PC-9 (cell line): ENCODE data around the gene GOLGA3. TPM values are rescaled to one million over a fixed set of nuclear protein-coding genes. Genes with fewer than 3 reads are reported as not detected.

Source experiments
- BruUV-seq: library from RNA; stranded (reverse); fragments of 400-500 nt; replicated peaks from 2 replicates; lab custom pipeline; 2021; lab: Mats Ljungman, UMichigan
- CTCF ChIA-PET: fragments of 300-600 bp; sonication (Branson Sonifier 250); formaldehyde crosslinking; loops from one replicate; lab custom pipeline; 2022; ENCODE audit warnings: antibody characterized with exemption; lab: Charles Lee
- POLR2A ChIA-PET: fragments of 300-600 bp; sonication (Branson Sonifier 250); formaldehyde crosslinking; loops from one replicate; lab custom pipeline; 2022; ENCODE audit warnings: antibody characterized with exemption; ENCODE audit not compliant: unreplicated experiment; lab: Charles Lee
- DNase-seq, 2 experiments: peaks; one replicate each; pipeline versions ENCODE4 v3.0.0 to v3.0.0-alpha.2; 2015 to 2022; ENCODE audit warnings: mixed read lengths in 1 of 2
- H2AFZ ChIP-seq: fragments of 200-600 bp; sonication (generic); 2 replicates; pipeline ENCODE4 v1.8.1; 2017; ENCODE audit warnings: antibody characterized with exemption
- H3F3A ChIP-seq: fragments of 200-600 bp; sonication (generic); 2 replicates; pipeline ENCODE4 v1.8.1; 2017; ENCODE audit warnings: antibody characterized with exemption, mild to moderate bottlenecking, low read depth; ENCODE audit not compliant: insufficient read depth
- H3K27ac ChIP-seq: fragments of 200-600 bp; sonication (generic); 2 replicates; pipeline ENCODE4 v1.6.1; 2016; ENCODE audit warnings: mixed run types
- H3K27me3 ChIP-seq: fragments of 200-600 bp; sonication (generic); 2 replicates; pipeline ENCODE4 v1.6.1; 2016; ENCODE audit warnings: low read depth, mixed run types; ENCODE audit not compliant: insufficient read depth
- H3K36me3 ChIP-seq: fragments of 200-600 bp; sonication (generic); 2 replicates; pipeline ENCODE4 v1.6.1; 2016; ENCODE audit warnings: low read depth, mixed run types
- H3K4me1 ChIP-seq: fragments of 200-600 bp; sonication (generic); replicated peaks from 2 replicates; pipeline ENCODE4 v1.6.1; 2016; ENCODE audit warnings: mixed run types; ENCODE audit not compliant: insufficient read depth
- H3K4me2 ChIP-seq: fragments of 200-600 bp; sonication (generic); 2 replicates; pipeline ENCODE4 v1.6.1; 2017; ENCODE audit warnings: mixed run types
- H3K4me3 ChIP-seq: fragments of 200-600 bp; sonication (generic); 2 replicates; pipeline ENCODE4 v1.6.1; 2016; ENCODE audit warnings: mixed run types
- H3K79me2 ChIP-seq: fragments of 200-600 bp; sonication (generic); 2 replicates; pipeline ENCODE4 v1.6.1; 2017; ENCODE audit warnings: low read depth, mixed run types
- H3K9me2 ChIP-seq: fragments of 200-600 bp; sonication (generic); 2 replicates; pipeline ENCODE4 v1.8.1; 2017; ENCODE audit warnings: mild to moderate bottlenecking; ENCODE audit not compliant: insufficient read depth
- H3K9me3 ChIP-seq: fragments of 200-600 bp; sonication (generic); 2 replicates; pipeline ENCODE4 v1.8.1; 2016; ENCODE audit warnings: low read depth; ENCODE audit not compliant: insufficient read depth
- H4K20me1 ChIP-seq: fragments of 200-600 bp; sonication (generic); 2 replicates; pipeline ENCODE4 v1.8.1; 2017; ENCODE audit not compliant: insufficient read depth
- EZH2 ChIP-seq: fragments of 200-600 bp; sonication (generic); IDR thresholded peaks from 2 replicates; pipeline ENCODE4 v1.8.0; 2017; ENCODE audit warnings: antibody characterized with exemption, low read depth
- intact Hi-C: fragments of 100-400 bp; cut with micrococcal nuclease; formaldehyde crosslinking; loops from one replicate; pipeline ENCODE4 v1.10.0; 2022; ENCODE audit not compliant: unreplicated experiment
- total RNA-seq: library from RNA; stranded (reverse); gene quantifications from 2 replicates; pipeline ENCODE4 v1.2.3, GENCODE V29; 2021
- TF ChIP-seq, protein P1 (sequence below): fragments of 200-600 bp; sonication (generic); conservative IDR thresholded peaks from 2 replicates; pipeline ENCODE4 v1.6.1; 2017; ENCODE audit warnings: mixed run types, antibody characterized with exemption, mild to moderate bottlenecking, moderate library complexity

GOLGA3 gene
- total RNA-seq, 1 experiment from 2014 or later: 69.3 TPM

DNA sequence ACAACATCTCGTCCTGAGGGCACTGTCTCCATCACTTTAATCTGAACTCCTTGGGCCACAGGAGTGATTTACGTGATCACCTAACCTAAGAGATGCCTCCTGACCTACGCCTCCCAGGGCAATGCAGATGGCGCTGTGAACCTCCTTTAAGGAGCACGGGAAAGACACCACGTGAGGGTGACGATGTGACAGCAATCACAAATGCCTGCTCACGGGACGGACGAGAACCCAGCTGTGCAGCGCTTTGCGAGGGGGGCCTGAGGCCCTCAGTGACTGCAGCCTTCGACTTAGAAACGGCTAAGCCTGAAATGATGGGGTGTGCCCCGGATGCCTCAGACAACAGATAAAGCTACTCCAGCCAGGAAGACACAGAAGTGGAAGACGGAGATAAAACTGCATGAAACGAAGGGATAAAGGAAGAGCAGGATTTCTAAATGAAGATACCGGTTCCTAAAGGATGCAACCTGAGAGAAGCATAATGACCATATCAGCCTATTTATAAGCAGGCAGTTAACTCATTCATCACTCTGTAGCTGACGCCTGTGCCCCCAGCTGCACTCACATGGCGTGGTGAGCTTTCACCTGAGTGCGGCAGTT, 13.9 kb upstream of the GOLGA3 start:
- TF ChIP-seq EZH2: no peak
- TF ChIP-seq, protein P1, sequence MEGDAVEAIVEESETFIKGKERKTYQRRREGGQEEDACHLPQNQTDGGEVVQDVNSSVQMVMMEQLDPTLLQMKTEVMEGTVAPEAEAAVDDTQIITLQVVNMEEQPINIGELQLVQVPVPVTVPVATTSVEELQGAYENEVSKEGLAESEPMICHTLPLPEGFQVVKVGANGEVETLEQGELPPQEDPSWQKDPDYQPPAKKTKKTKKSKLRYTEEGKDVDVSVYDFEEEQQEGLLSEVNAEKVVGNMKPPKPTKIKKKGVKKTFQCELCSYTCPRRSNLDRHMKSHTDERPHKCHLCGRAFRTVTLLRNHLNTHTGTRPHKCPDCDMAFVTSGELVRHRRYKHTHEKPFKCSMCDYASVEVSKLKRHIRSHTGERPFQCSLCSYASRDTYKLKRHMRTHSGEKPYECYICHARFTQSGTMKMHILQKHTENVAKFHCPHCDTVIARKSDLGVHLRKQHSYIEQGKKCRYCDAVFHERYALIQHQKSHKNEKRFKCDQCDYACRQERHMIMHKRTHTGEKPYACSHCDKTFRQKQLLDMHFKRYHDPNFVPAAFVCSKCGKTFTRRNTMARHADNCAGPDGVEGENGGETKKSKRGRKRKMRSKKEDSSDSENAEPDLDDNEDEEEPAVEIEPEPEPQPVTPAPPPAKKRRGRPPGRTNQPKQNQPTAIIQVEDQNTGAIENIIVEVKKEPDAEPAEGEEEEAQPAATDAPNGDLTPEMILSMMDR: no peak
- Histone ChIP-seq H3K9me2 (no peaks in the 10 kb centered on the region), H2AFZ (no peak overlapping the region), H4K20me1 (no peaks in the 10 kb centered on the region), H3K36me3 (no peaks in the 10 kb centered on the region), H3K27ac (no peak overlapping the region), H3K79me2 (no peaks in the 10 kb centered on the region), H3K4me1 (no peaks in the 10 kb centered on the region), H3F3A (no peaks in the 10 kb centered on the region), H3K9me3 (no peaks in the 10 kb centered on the region), H3K4me2 (no peak overlapping the region), H3K4me3 (no peak overlapping the region), H3K27me3 (no peaks in the 10 kb centered on the region)
- CTCF ChIA-PET: no interaction called here
- intact Hi-C loops: no loop called here
- BruUV-seq: no TSS peak
- no peak for DNase-seq
- POLR2A ChIA-PET: no interaction called here

DNA sequence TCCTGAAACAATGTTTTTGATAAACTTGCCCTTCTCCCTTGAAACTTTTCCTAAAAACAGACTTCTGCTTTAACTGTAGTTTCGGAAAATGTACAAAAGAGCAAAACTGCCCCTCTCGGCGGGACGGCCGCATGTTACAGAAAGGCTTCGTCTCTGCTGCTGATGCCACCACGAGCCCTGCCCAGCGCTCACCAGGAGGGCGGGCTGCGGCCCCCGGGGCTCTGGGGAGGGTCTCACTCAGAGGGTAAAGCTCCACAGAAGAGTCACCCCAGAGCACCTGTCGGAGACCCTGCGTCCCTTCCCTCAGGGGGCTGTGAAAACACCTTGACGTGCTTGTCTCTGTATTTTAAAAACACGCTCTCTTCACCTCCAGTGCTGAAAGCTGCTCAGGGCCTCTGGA, 12.5 kb upstream of the GOLGA3 start:
- ChIA-PET POLR2A (no interaction called here), CTCF (no interaction called here)
- DNase-seq: no peak
- Histone ChIP-seq H2AFZ (no peak overlapping the region), H3F3A (no peaks in the 10 kb centered on the region), H3K79me2 (no peaks in the 10 kb centered on the region), H3K36me3 (no peaks in the 10 kb centered on the region), H3K9me3 (no peaks in the 10 kb centered on the region), H3K4me3 (no peak overlapping the region), H3K27ac (no peak overlapping the region), H4K20me1 (no peaks in the 10 kb centered on the region), H3K4me2 (no peak overlapping the region), H3K9me2 (no peaks in the 10 kb centered on the region), H3K27me3 (no peaks in the 10 kb centered on the region), H3K4me1 (no peaks in the 10 kb centered on the region)
- BruUV-seq: no TSS peak
- TF ChIP-seq, protein P1: no peak
- TF ChIP-seq EZH2: no peak
- intact Hi-C loops: no loop called here

DNA sequence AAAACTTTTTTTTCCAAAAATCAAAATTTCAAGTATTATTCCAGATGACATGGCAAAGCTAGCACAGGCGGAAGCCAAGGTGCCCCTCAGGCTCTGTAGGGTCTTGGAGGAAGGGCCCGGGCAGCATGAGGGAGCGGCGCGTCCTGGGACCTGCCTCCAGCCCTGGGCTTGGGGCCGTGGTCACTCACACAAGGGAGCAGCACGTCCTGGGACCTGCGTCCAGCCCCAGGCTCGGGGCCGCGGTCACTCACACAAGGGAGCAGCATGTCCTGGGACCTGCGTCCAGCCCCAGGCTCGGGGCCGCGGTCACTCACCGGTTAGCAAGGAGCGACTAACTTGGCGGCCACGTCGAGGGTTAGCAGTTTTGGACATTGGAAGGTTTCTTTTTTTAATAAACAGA, 11.9 kb upstream of the GOLGA3 start:
- no peaks in the 10 kb centered on the region for H3K79me2 ChIP-seq
- BruUV-seq: no TSS peak
- no peaks in the 10 kb centered on the region for H3K27me3 ChIP-seq
- no peaks in the 10 kb centered on the region for H3K4me1 ChIP-seq
- H3K9me2 ChIP-seq: no peaks in the 10 kb centered on the region
- no peak for DNase-seq
- H2AFZ ChIP-seq: no peak overlapping the region
- CTCF ChIA-PET: no interaction called here
- intact Hi-C loops: no loop called here
- no peaks in the 10 kb centered on the region for H3F3A ChIP-seq
- H3K36me3 ChIP-seq: no peaks in the 10 kb centered on the region
- H3K9me3 ChIP-seq: no peaks in the 10 kb centered on the region
- POLR2A ChIA-PET: no interaction called here
- no peak overlapping the region for H3K4me3 ChIP-seq
- H4K20me1 ChIP-seq: no peaks in the 10 kb centered on the region
- TF ChIP-seq, protein P1: no peak
- TF ChIP-seq EZH2: no peak
- no peak overlapping the region for H3K27ac ChIP-seq
- H3K4me2 ChIP-seq: no peak overlapping the region
